ENCODE data around the gene CSTB. TPM values are rescaled to one million over a fixed set of nuclear protein-coding genes. Genes with fewer than 3 reads are reported as not detected.

The CSTB gene
- total RNA-seq, 1 donor from 2014 or later = 7.1 TPM

GRCh38 chr21:43810505-43811261 lies 34.6 kb upstream of the CSTB start:
- Histone ChIP-seq H3K9ac (no peak overlapping the region), H3K9me3 (ENCODE audit: low read depth) (no peaks in the 10 kb centered on the region), H3K4me2 (peak overlapping the region; percentile 56), H3K27ac (no peak overlapping the region), H3K79me2 (ENCODE audit: low read depth) (no peaks in the 10 kb centered on the region), H3K4me3 (no peak overlapping the region), H4K20me1 (ENCODE audit: low read depth) (no peaks in the 10 kb centered on the region), H3K36me3 (no peaks in the 10 kb centered on the region), H3K4me1 (peaks cover 18% of the 10 kb centered on the region), H3K27me3 (no peaks in the 10 kb centered on the region), H3F3A (ENCODE audit: low read depth) (peaks cover 9% of the 10 kb centered on the region), H2AFZ (replicated peaks) (peak overlapping the region; percentile 57)
- peaks cover under 1% of the 10 kb centered on the region for H3K36me3 Mint-ChIP-seq
- TF ChIP-seq EZH2phosphoT487 (IDR thresholded peaks at IDR 0.05) (no peak), CTCF (IDR thresholded peaks at IDR 0.05) (peak; percentile 92)
- H3K4me3 Mint-ChIP-seq = no peak overlapping the region
- peak overlapping the region; percentile 46 for H3K27ac Mint-ChIP-seq
- H3K9me3 Mint-ChIP-seq = no peaks in the 10 kb centered on the region
- peak; percentile 88 for DNase-seq (ENCODE audit: low spot score)
- H3K4me1 Mint-ChIP-seq = peaks cover 9% of the 10 kb centered on the region
- peaks cover 8% of the 10 kb centered on the region for H3K27me3 Mint-ChIP-seq (ENCODE audit: insufficient read depth, low read depth)

GRCh38 chr21:43809853-43810504 lies 33.9 kb upstream of the CSTB start:
- no peak overlapping the region for H2AFZ ChIP-seq (replicated peaks)
- no peak overlapping the region for H3K4me2 ChIP-seq
- H3K36me3 ChIP-seq = no peaks in the 10 kb centered on the region
- no peaks in the 10 kb centered on the region for H3K9me3 ChIP-seq (ENCODE audit: low read depth)
- H3K4me3 ChIP-seq = no peak overlapping the region
- peaks cover 9% of the 10 kb centered on the region for H3F3A ChIP-seq (ENCODE audit: low read depth)
- H3K79me2 ChIP-seq (ENCODE audit: low read depth) = no peaks in the 10 kb centered on the region
- Mint-ChIP-seq H3K36me3 (peaks cover 2% of the 10 kb centered on the region), H3K4me3 (no peak overlapping the region), H3K9me3 (no peaks in the 10 kb centered on the region), H3K27ac (no peak overlapping the region), H3K27me3 (ENCODE audit: insufficient read depth, low read depth) (peaks cover 8% of the 10 kb centered on the region), H3K4me1 (peaks cover 9% of the 10 kb centered on the region)
- no peak for TF ChIP-seq EZH2 (IDR thresholded peaks at IDR 0.05)
- TF ChIP-seq EZH2phosphoT487 (IDR thresholded peaks at IDR 0.05) = no peak
- TF ChIP-seq CTCF (IDR thresholded peaks at IDR 0.05) = no peak
- H3K27me3 ChIP-seq = no peaks in the 10 kb centered on the region
- no peak for DNase-seq (ENCODE audit: low spot score)
- no peak overlapping the region for H3K9ac ChIP-seq
- H3K4me1 ChIP-seq = peaks cover 18% of the 10 kb centered on the region
- H4K20me1 ChIP-seq (ENCODE audit: low read depth) = no peaks in the 10 kb centered on the region
- H3K27ac ChIP-seq = no peak overlapping the region

GRCh38 chr21:43809346-43809799 lies 33.3 kb upstream of the CSTB start:
- Histone ChIP-seq H2AFZ (replicated peaks) (no peak overlapping the region), H3K9me3 (ENCODE audit: low read depth) (no peaks in the 10 kb centered on the region), H3F3A (ENCODE audit: low read depth) (peaks cover 3% of the 10 kb centered on the region), H4K20me1 (ENCODE audit: low read depth) (no peaks in the 10 kb centered on the region), H3K27me3 (no peaks in the 10 kb centered on the region), H3K9ac (no peak overlapping the region), H3K79me2 (ENCODE audit: low read depth) (no peaks in the 10 kb centered on the region), H3K4me3 (no peak overlapping the region), H3K27ac (no peak overlapping the region), H3K4me2 (no peak overlapping the region), H3K36me3 (no peaks in the 10 kb centered on the region), H3K4me1 (peaks cover 12% of the 10 kb centered on the region)
- no peak overlapping the region for H3K4me3 Mint-ChIP-seq
- no peak for DNase-seq (ENCODE audit: low spot score)
- no peak for TF ChIP-seq EZH2 (IDR thresholded peaks at IDR 0.05)
- no peak for TF ChIP-seq CTCF (IDR thresholded peaks at IDR 0.05)
- TF ChIP-seq EZH2phosphoT487 (IDR thresholded peaks at IDR 0.05) = no peak
- H3K4me1 Mint-ChIP-seq = peaks cover 3% of the 10 kb centered on the region
- peaks cover 2% of the 10 kb centered on the region for H3K36me3 Mint-ChIP-seq
- peaks cover 8% of the 10 kb centered on the region for H3K27me3 Mint-ChIP-seq (ENCODE audit: insufficient read depth, low read depth)
- H3K27ac Mint-ChIP-seq = peak overlapping the region; percentile 57
- no peaks in the 10 kb centered on the region for H3K9me3 Mint-ChIP-seq
